GM12872 (cell line): ENCODE data around the gene C1QTNF12.

Experiments
- CTCF ChIP-seq: IDR thresholded peaks from 3 replicates; pipeline ENCODE4 v1.5.1; 2011; ENCODE audit warnings: low read depth, mild to moderate bottlenecking, low read length, moderate library complexity; ENCODE audit not compliant: insufficient read depth

The C1QTNF12 gene

GRCh38 chr1:1246577-1247340 lies at the start of gene C1QTNF12:
Gene C1QTNF12, minus strand, starts transcription at chr1:1246722. Its CDS starts 32 bp downstream, at chr1:1246690.
- TF ChIP-seq CTCF: no peak

- no peak for TF ChIP-seq CTCF
Measured at GRCh38 chr1:1295154-1295923, 48.8 kb upstream of the C1QTNF12 start.

GRCh38 chr1:1294250-1294890 lies 47.8 kb upstream of the C1QTNF12 start:
- TF ChIP-seq CTCF: no peak

GRCh38 chr1:1293263-1294249 lies 47.0 kb upstream of the C1QTNF12 start:
- TF ChIP-seq CTCF: no peak

- no peak for TF ChIP-seq CTCF
Measured at GRCh38 chr1:1292851-1293250, 46.3 kb upstream of the C1QTNF12 start.

GRCh38 chr1:1292442-1292779 lies 45.9 kb upstream of the C1QTNF12 start:
- TF ChIP-seq CTCF: no peak
